ENCODE results near the gene NMNAT2. TPM values are rescaled to one million over a fixed set of nuclear protein-coding genes. Genes with fewer than 3 reads are reported as not detected.

The NMNAT2 gene
- total RNA-seq, 1 experiment from 2014 or later, result not detected

- Histone ChIP-seq H3K9me2 (ENCODE audit: insufficient read depth) (no peaks in the 10 kb centered on the region), H3K4me1 (ENCODE audit: control insufficient read depth in 1 of 2, insufficient read depth in 2 of 2, low read length in 2 of 2) (peaks cover 4 to 15% of the 10 kb centered on the region in 2 experiments; a peak in 3 of 4 replicates), H3K79me2 (ENCODE audit: insufficient read depth, low read length) (no peaks in the 10 kb centered on the region), H3K4me2 (ENCODE audit: low read length) (no peak overlapping the region), H3K27ac (ENCODE audit: low read depth, low read length) (no peak overlapping the region), H3K36me3 (ENCODE audit: control insufficient read depth in 1 of 2, insufficient read depth in 2 of 2, low read length in 2 of 2) (no peaks in the 10 kb centered on the region), H3K27me3 (ENCODE audit: insufficient read depth, low read length) (no peaks in the 10 kb centered on the region), H3K9ac (ENCODE audit: low read length) (no peak overlapping the region), H2AFZ (ENCODE audit: low read depth, low read length, poor library complexity, severe bottlenecking) (no peak overlapping the region), H3K9me3 (ENCODE audit: control insufficient read depth in 1 of 2, insufficient read depth in 1 of 2, low read depth in 1 of 2, low read length in 2 of 2) (no peaks in the 10 kb centered on the region), H4K20me1 (ENCODE audit: insufficient read depth) (no peaks in the 10 kb centered on the region), H3K4me3 (replicated peaks in 1 of 2; ENCODE audit: low read depth in 1 of 2, low read length in 2 of 2) (no peak overlapping the region)
- RAD21 ChIA-PET (ENCODE audit: low non-redundant PET in 1 of 2, low total read pairs in 2 of 2, uncharacterized antibody in 2 of 2, unreplicated experiment in 2 of 2), result no interaction called here
- no peak for DNase-seq (ENCODE audit: low read depth, low spot score)
- intact Hi-C loops (cut with micrococcal nuclease), result no loop called here
- POLR2A ChIA-PET, result no interaction called here
- TF ChIP-seq POLR2A (IDR thresholded peaks at IDR 0.05; ENCODE audit: borderline replicate concordance, extremely low read depth, insufficient read depth, insufficient read length), result no peak
- TF ChIP-seq CBX3 (IDR thresholded peaks at IDR 0.05; ENCODE audit: low read depth), result no peak
- TF ChIP-seq JUND (IDR thresholded peaks at IDR 0.05), result no peak
- TF ChIP-seq MAX (IDR thresholded peaks at IDR 0.05), result no peak
- TF ChIP-seq POLR2AphosphoS5 (IDR thresholded peaks at IDR 0.05; ENCODE audit: low read depth, low read length), result no peak
- TF ChIP-seq TCF7L2 (IDR thresholded peaks at IDR 0.05; ENCODE audit: borderline replicate concordance, extremely low read depth, insufficient read depth, insufficient read length), result no peak
- no peak for TF ChIP-seq ZNF274 (IDR thresholded peaks at IDR 0.05; ENCODE audit: low read depth, low read length)
- no peak for TF ChIP-seq CEBPB (IDR thresholded peaks at IDR 0.05; ENCODE audit: low read depth)
- no peak for TF ChIP-seq ZBTB33 (IDR thresholded peaks at IDR 0.05; ENCODE audit: extremely low read depth, insufficient replicate concordance, low read length)
- TF ChIP-seq, protein P1, sequence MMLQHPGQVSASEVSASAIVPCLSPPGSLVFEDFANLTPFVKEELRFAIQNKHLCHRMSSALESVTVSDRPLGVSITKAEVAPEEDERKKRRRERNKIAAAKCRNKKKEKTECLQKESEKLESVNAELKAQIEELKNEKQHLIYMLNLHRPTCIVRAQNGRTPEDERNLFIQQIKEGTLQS (IDR thresholded peaks at IDR 0.05), result no peak
- TF ChIP-seq EZH2 (IDR thresholded peaks at IDR 0.05), result no peak
- TF ChIP-seq SIN3A (IDR thresholded peaks at IDR 0.05; ENCODE audit: low read depth), result no peak
- TF ChIP-seq EGR1 (IDR thresholded peaks at IDR 0.05; ENCODE audit: low read depth), result no peak
- no peak for TF ChIP-seq SRF (IDR thresholded peaks at IDR 0.05; ENCODE audit: low read depth)
- TF ChIP-seq ZFX (IDR thresholded peaks at IDR 0.05), result no peak
- TF ChIP-seq REST (IDR thresholded peaks at IDR 0.05; ENCODE audit: low read depth), result no peak
- TF ChIP-seq CTCF (IDR thresholded peaks at IDR 0.05 in 2 of 3, conservative IDR thresholded peaks at IDR 0.05 in 1 of 3; ENCODE audit: borderline replicate concordance in 1 of 3, insufficient read depth in 1 of 3, low read depth in 2 of 3, low read length in 2 of 3), result no peak
- TF ChIP-seq RAD21 (IDR thresholded peaks at IDR 0.05; ENCODE audit: low read depth), result no peak
- TF ChIP-seq YY1 (IDR thresholded peaks at IDR 0.05; ENCODE audit: extremely low read depth, insufficient replicate concordance, low read depth, low read length), result no peak
- TF ChIP-seq SP1 (IDR thresholded peaks at IDR 0.05; ENCODE audit: low read depth), result no peak
- CTCF ChIA-PET, result no interaction called here
- ATAC-seq, result no peak
- no TSS peak for BruUV-seq (replicated peaks)
Measured at GRCh38 chr1:183212870-183213269, 205.3 kb downstream of the NMNAT2 start.

All from HCT116 (cell line).